KBM-7 (cell line): ENCODE data around the gene SLC16A10.
"Not testable (repeated sequence)": the region's sequence is repeated elsewhere in the genome, so short reads cannot be mapped to it uniquely, and the experiment has no call there.

Experiments used
- DNase-seq: peaks from one replicate; pipeline ENCODE4 v3.0.0-alpha.2; 2015
- in situ Hi-C: fragments of 300-500 bp; cut with MboI; formaldehyde crosslinking; loops from 2 replicates; pipeline ENCODE4 v1.14.3; 2020; ENCODE audit warnings: low sequenced_read_pairs, low pct_unique_long_range_greater_than_20kb, mixed read lengths

SLC16A10 gene

GRCh38 chr6:111201764-111202163 is 114.5 kb downstream of the SLC16A10 start:
- in situ Hi-C loops, result loop anchor here (25.0 kb wide), 1 partner anchor 139 kb away; no protein-coding TSS in a partner anchor
- peak; percentile 52 for DNase-seq

DNA sequence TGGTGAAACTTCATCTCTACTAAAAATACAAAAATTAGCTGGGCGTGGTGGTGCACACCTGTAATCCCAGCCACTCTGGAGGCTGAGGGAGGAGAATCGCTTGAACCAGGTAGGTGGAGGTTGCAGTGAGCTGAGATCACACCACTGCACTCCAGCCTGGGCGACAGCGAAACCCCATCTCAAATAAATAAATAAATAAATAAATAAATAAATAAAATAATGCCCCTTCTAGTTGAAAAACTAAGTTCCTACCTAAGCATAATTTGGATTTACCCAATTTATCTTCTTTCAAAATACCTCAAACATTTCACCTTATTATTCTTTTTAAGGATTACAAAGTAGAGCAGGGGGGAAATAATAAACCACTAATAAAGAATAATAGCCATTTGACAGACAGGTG is 116.2 kb downstream of the SLC16A10 start:
- in situ Hi-C loops, result loop anchor here (25.0 kb wide), 1 partner anchor 141 kb away; no protein-coding TSS in a partner anchor
- DNase-seq, result not testable (repeated sequence)

- no peak for DNase-seq
- in situ Hi-C loops, result loop anchor here (25.0 kb wide), 1 partner anchor 142 kb away; no protein-coding TSS in a partner anchor
Observed at GRCh38 chr6:111204305-111204704, 117.0 kb downstream of the SLC16A10 start.

DNA sequence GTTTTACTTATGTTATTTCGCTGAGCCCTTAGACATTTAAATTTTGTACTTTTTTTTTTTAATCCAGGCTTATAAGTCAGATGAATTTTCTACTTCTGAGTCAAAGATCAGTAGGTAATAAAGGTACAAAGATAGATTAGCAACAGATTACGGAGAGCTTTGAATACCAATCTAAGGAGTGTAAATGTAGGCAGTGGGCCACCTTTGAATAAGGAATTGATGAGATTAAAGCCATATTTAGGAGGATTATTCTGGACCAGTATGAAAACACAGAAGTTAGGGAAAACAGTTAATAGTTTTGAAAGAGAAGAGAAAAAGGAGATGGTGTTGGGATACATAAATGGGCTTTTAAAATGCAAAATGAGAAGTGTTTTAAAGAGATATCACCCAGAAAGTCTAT is 117.6 kb downstream of the SLC16A10 start:
- in situ Hi-C loops, result loop anchor here (25.0 kb wide), 1 partner anchor 143 kb away; no protein-coding TSS in a partner anchor

GRCh38 chr6:111205502-111205901 is 118.2 kb downstream of the SLC16A10 start:
- DNase-seq, result no peak
- in situ Hi-C loops, result loop anchor here (25.0 kb wide), 1 partner anchor 143 kb away; no protein-coding TSS in a partner anchor

More for the DNA sequence above, 117.6 kb downstream of the SLC16A10 start:
- no peak for DNase-seq

DNA sequence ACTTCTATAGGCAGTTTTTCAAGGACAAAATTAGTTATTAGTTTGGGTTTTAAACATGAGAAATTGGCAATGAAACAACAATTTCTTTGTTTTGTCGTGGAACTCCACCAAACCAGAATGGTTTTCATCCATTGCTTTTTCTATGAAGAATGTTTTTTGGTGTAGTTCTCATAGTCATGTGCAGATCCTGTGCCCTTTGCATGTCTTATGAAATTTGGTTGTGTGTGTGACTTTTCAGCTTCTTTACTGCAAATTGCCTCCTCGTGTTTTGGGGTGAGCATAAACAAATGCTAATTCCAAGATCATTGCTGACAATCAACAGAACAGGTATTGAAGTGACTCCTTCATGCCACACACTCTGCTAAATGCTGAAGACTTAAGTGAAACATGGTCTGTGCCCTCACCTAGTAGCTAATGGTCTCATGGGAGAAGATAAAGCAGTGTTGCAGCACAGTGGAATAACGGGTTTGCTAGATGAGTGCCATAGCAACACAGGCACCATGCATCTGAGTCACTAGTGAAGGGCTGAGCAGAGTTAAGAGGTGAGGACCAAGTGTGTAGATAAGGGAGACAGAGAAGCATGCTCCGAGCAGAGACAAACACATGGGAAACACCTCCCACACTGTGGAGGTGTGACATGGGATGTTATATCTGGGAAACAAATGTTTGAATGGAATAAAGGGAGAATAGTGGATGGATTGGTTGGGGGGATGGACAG is 120.0 kb downstream of the SLC16A10 start:
- DNase-seq, result no peak
- in situ Hi-C loops, result loop anchor here (25.0 kb wide), 1 partner anchor 145 kb away; no protein-coding TSS in a partner anchor

DNA sequence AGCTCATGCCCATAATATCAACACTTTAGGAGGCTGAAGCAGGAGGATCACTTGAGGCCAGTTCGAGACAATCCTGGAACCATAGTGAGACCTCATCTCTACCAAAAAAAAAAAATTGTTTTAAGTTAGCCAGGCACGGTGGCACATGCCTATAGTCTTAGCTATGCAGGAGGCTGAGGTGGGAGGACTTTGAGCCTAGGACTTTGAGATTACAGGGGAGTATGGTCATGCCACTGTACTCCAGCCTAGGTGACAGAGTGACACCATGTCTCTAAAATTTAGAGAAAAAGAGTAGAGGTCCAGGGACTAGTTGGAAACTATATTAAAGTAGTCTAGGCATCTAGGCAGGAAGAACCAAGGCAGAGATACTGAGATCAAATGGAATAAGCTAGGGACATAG is 121.6 kb downstream of the SLC16A10 start:
- in situ Hi-C loops, result loop anchor here (25.0 kb wide), 1 partner anchor 147 kb away; no protein-coding TSS in a partner anchor
- no peak for DNase-seq

DNA sequence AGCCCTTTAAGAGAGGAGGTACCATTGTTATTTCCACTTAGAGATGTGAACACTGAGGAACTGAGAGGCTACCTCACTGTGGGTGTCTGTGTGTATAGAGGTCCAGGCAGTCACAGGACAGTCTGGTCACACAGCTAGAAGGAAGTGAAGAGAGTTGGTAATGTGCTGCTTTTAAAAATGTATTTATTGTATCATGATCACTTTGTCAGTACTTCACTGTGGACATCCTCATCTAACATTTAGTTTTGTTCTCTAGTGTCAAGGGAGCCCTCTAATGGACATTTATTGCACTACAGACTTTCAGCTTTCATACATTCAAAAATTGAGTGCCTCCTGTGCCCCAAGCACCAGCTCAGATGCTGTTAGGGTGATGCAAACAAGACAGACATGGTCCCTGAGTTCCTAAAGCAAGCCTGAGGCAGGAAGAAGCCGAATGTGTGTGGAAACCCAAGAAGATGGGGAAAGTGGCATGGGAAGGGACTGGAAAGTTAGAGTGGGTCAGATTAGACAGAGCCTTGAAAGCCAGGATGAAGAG is 123.0 kb downstream of the SLC16A10 start:
- in situ Hi-C loops, result loop anchor here (25.0 kb wide), 1 partner anchor 148 kb away; no protein-coding TSS in a partner anchor
- DNase-seq, result peak; percentile 86

- no peak for DNase-seq
- in situ Hi-C loops, result loop anchor here (25.0 kb wide), 1 partner anchor 149 kb away; no protein-coding TSS in a partner anchor
Observed at GRCh38 chr6:111211411-111212030, 124.2 kb downstream of the SLC16A10 start.

- in situ Hi-C loops, result loop anchor here (25.0 kb wide), 1 partner anchor 150 kb away; no protein-coding TSS in a partner anchor
- DNase-seq, result no peak
Observed at GRCh38 chr6:111212625-111213024, 125.3 kb downstream of the SLC16A10 start.

DNA sequence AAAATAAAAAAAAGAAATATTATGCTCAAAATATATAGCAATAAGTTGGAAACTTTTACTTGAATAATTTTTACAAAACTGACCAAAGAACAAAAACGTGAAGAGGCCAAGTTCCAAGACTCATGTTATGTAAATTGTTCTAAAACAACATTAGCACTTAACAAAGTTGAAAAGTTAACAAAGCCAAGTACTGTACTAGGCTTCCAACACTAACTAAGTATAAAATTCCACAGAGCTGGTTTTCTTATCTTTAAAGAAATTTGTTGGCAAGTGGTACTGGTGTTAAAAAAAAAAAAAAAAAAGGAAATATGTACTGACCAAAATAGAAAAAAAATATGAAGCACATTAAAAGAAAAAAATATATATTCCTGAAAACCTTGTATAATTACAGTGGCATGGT is 127.8 kb downstream of the SLC16A10 start:
- in situ Hi-C loops, result loop anchor here (25.0 kb wide), 1 partner anchor 153 kb away; no protein-coding TSS in a partner anchor
- no peak for DNase-seq

- in situ Hi-C loops, result loop anchor here (25.0 kb wide), 1 partner anchor 157 kb away; no protein-coding TSS in a partner anchor
- no peak for DNase-seq
Observed at GRCh38 chr6:111219785-111220184, 132.5 kb downstream of the SLC16A10 start.

GRCh38 chr6:111220383-111221031 is 133.2 kb downstream of the SLC16A10 start:
- in situ Hi-C loops, result loop anchor here (25.0 kb wide), 1 partner anchor 158 kb away; no protein-coding TSS in a partner anchor
- DNase-seq, result no peak

GRCh38 chr6:111221804-111222203 is 134.5 kb downstream of the SLC16A10 start:
- in situ Hi-C loops, result loop anchor here (25.0 kb wide), 1 partner anchor 160 kb away; no protein-coding TSS in a partner anchor
- DNase-seq, result no peak

- no peak for DNase-seq
- in situ Hi-C loops, result loop anchor here (25.0 kb wide), 1 partner anchor 160 kb away; no protein-coding TSS in a partner anchor
Observed at GRCh38 chr6:111222341-111222740, 135.0 kb downstream of the SLC16A10 start.

- DNase-seq, result no peak
- in situ Hi-C loops, result no loop called here
Observed at GRCh38 chr6:111228094-111228493, 140.8 kb downstream of the SLC16A10 start.

GRCh38 chr6:111230351-111231089 is 143.2 kb downstream of the SLC16A10 start:
- in situ Hi-C loops, result no loop called here
- no peak for DNase-seq

GRCh38 chr6:111231090-111231459 is 143.8 kb downstream of the SLC16A10 start:
- in situ Hi-C loops, result no loop called here

More at GRCh38 chr6:111231090-111231459, 143.8 kb downstream of the SLC16A10 start:
- no peak for DNase-seq
